HepG2 (cell line): ENCODE results near the gene RCE1. TPM values are rescaled to one million over a fixed set of nuclear protein-coding genes. Genes with fewer than 3 reads are reported as not detected.
A peak's percentile ranks its signal among the peaks of the same experiment; 100 is the strongest.

Source experiments
- ATAC-seq: fragments of 200-7000 bp; cut with Tn5 transposase; 3 replicates; pipeline ENCODE4 v1.9.1; 2020; ENCODE audit warnings: mild to moderate bottlenecking, moderate library complexity
- BruUV-seq: library from RNA; stranded (reverse); fragments of 400-500 nt; replicated peaks from 2 replicates; lab custom pipeline; 2021; lab: Mats Ljungman, UMichigan
- CTCF ChIA-PET: fragments of 300-600 bp; formaldehyde crosslinking; extraction: SDS; loops from one replicate; lab custom pipeline; 2021; ENCODE audit warnings: low total read pairs, inconsistent platforms, low intra/inter-chr PET ratio; lab: Yijun Ruan, JAX
- POLR2A ChIA-PET: fragments of 350-600 bp; sonication (Branson Sonifier 250); formaldehyde crosslinking; loops from one replicate; lab custom pipeline; 2020; ENCODE audit warnings: antibody characterized with exemption, inconsistent platforms; lab: Yijun Ruan, JAX
- DNase-seq: peaks from one replicate; pipeline ENCODE4 v3.0.0-alpha.2; 2015; ENCODE audit warnings: low spot score
- FAIRE-seq: peaks from 3 replicates; lab custom pipeline; 2011; peaks lifted over from hg19 to GRCh38; lab: Jason Lieb, UNC
- H2AFZ ChIP-seq: one replicate; pipeline ENCODE4 v1.6.1; 2011; ENCODE audit warnings: low read length, inconsistent platforms
- H3K27ac ChIP-seq: fragments of 300-600 bp; 3 replicates; pipeline ENCODE4 v1.8.0; 2011; ENCODE audit warnings: mixed run types, mild to moderate bottlenecking, mixed read lengths, low read length, inconsistent platforms; ENCODE audit not compliant: insufficient read depth; ENCODE audit errors: extremely low read length
- H3K27me3 ChIP-seq, 2 experiments: fragments of 200-600 bp in 1 of 2; 2 replicates in 1 of 2; 3 replicates in 1 of 2; pipeline versions ENCODE4 v1.6.0 to v1.8.0; 2011; ENCODE audit warnings: low read length in 2 of 2, mild to moderate bottlenecking in 2 of 2, moderate library complexity in 2 of 2, inconsistent platforms in 1 of 2; ENCODE audit not compliant: insufficient read depth in 2 of 2, control insufficient read depth in 1 of 2
- H3K36me3 ChIP-seq, 2 experiments: fragments of 200-600 bp in 1 of 2; replicated peaks in 1 of 2; 2 replicates in 1 of 2; 3 replicates in 1 of 2; pipeline versions ENCODE4 v1.5.1 to v1.8.0; 2011; ENCODE audit warnings: low read length in 2 of 2, inconsistent platforms in 1 of 2; ENCODE audit not compliant: insufficient read depth in 2 of 2, control insufficient read depth in 1 of 2
- H3K4me1 ChIP-seq: 2 replicates; pipeline ENCODE4 v1.5.1; 2012; ENCODE audit warnings: low read length, inconsistent platforms; ENCODE audit not compliant: insufficient read depth
- H3K4me2 ChIP-seq: 2 replicates; pipeline ENCODE4 v1.6.0; 2011; ENCODE audit warnings: low read depth, low read length, inconsistent platforms
- H3K4me3 ChIP-seq, 3 experiments: fragments of 200-600 bp in 1 of 3; sonication (generic), shearing (Covaris generic) in 1 of 3; replicated peaks in 1 of 3; 2 replicates each; pipeline ENCODE4 v1.5.1; 2011 to 2016; ENCODE audit warnings: low read length in 3 of 3, inconsistent platforms in 2 of 3, low read depth in 2 of 3, mild to moderate bottlenecking in 2 of 3, control low read depth in 1 of 3, mixed read lengths in 1 of 3; ENCODE audit not compliant: insufficient read depth in 1 of 3
- H3K79me2 ChIP-seq: one replicate; pipeline ENCODE4 v1.6.1; 2011; ENCODE audit warnings: low read length, inconsistent platforms; ENCODE audit not compliant: insufficient read depth
- H3K9ac ChIP-seq: 2 replicates; pipeline ENCODE4 v1.6.0; 2011; ENCODE audit warnings: mild to moderate bottlenecking, low read depth, low read length, inconsistent platforms; ENCODE audit not compliant: insufficient read depth
- H3K9me3 ChIP-seq: 2 replicates; pipeline ENCODE4 v1.5.1; 2012; ENCODE audit warnings: mild to moderate bottlenecking, low read length
- H4K20me1 ChIP-seq: 2 replicates; pipeline ENCODE4 v1.6.0; 2011; ENCODE audit warnings: inconsistent platforms, mild to moderate bottlenecking, low read length, moderate library complexity; ENCODE audit not compliant: insufficient read depth
- AGO2 ChIP-seq: fragments of 200-400 bp; formaldehyde crosslinking; optimal IDR thresholded peaks from 2 replicates; pipeline ENCODE3; 2017; ENCODE audit warnings: mild to moderate bottlenecking, low read depth, low read length, moderate library complexity
- ARNT ChIP-seq: fragments of 450-650 bp; IDR thresholded peaks from 2 replicates; pipeline ENCODE4 v1.6.1; 2017
- ATAD3A ChIP-seq: sonication (generic); formaldehyde crosslinking; IDR thresholded peaks from 2 replicates; pipeline ENCODE4 v1.4.0; 2020; ENCODE audit warnings: missing genetic modification reagents
- ETV5 ChIP-seq: IDR thresholded peaks from 2 replicates; pipeline ENCODE4 v1.6.1; 2018; ENCODE audit warnings: missing biosample characterization, missing genetic modification reagents, inconsistent platforms, borderline replicate concordance
- JUND ChIP-seq: sonication (generic); formaldehyde crosslinking; IDR thresholded peaks from 2 replicates; pipeline ENCODE4 v1.8.0; 2022; ENCODE audit warnings: mild to moderate bottlenecking, missing genetic modification reagents
- MXI1 ChIP-seq: IDR thresholded peaks from 3 replicates; pipeline ENCODE4 v1.6.1; 2012; ENCODE audit warnings: low read depth, low read length, inconsistent platforms, borderline replicate concordance
- POLR2AphosphoS5 ChIP-seq: IDR thresholded peaks from 2 replicates; pipeline ENCODE4 v1.6.1; 2012; ENCODE audit warnings: low read depth, low read length
- SIX1 ChIP-seq: sonication (generic); formaldehyde crosslinking; IDR thresholded peaks from 2 replicates; pipeline ENCODE4 v1.4.0; 2020; ENCODE audit warnings: missing genetic modification reagents, borderline replicate concordance
- SP5 ChIP-seq: IDR thresholded peaks from 2 replicates; pipeline ENCODE4 v1.6.1; 2016; ENCODE audit warnings: low read depth, borderline replicate concordance
- TCF7L2 ChIP-seq: IDR thresholded peaks from 2 replicates; pipeline ENCODE4 v1.6.1; 2011; ENCODE audit warnings: mild to moderate bottlenecking, low read depth, low read length, moderate library complexity
- ZBTB2 ChIP-seq: sonication (generic); formaldehyde crosslinking; IDR thresholded peaks from 2 replicates; pipeline ENCODE4 v1.8.0; 2022; ENCODE audit warnings: low read depth, missing genetic modification reagents
- ZNF34 ChIP-seq: sonication (generic); formaldehyde crosslinking; IDR thresholded peaks from 2 replicates; pipeline ENCODE4 v1.4.0; 2020; ENCODE audit warnings: mild to moderate bottlenecking, missing genetic modification reagents, borderline replicate concordance
- ZNF598 ChIP-seq: sonication (generic); formaldehyde crosslinking; IDR thresholded peaks from 2 replicates; pipeline ENCODE4 v1.5.1; 2020; ENCODE audit warnings: mild to moderate bottlenecking, missing genetic modification reagents, borderline replicate concordance
- whole genome bisulfite sequencing: methylation state at CpG from one replicate; pipeline ENCODE4 v1.1.6; 2017; ENCODE audit warnings: low lambda C conversion rate; 5-methylcytosine and 5-hydroxymethylcytosine counted together
- in situ Hi-C: cut with HindIII; loops from 2 replicates; pipeline ENCODE4 v1.10.0; 2017; ENCODE audit warnings: low pct_unique_long_range_greater_than_20kb; ENCODE audit not compliant: extremely low pct_ligation_motif_present
- intact Hi-C: fragments of 100-400 bp; cut with micrococcal nuclease; formaldehyde crosslinking; loops from one replicate; pipeline ENCODE4 v1.10.0; 2022; ENCODE audit not compliant: unreplicated experiment
- polyA plus RNA-seq, 8 experiments: library from polyadenylated mRNA; depleted of rRNA in 3 of 8; stranded (reverse) in 7 of 8; unstranded in 1 of 8; fragments of >200 nt; fragmentation: Illumina TruSeq in 4 of 8; extraction: Trizol in 4 of 8; gene quantifications; 2 replicates each; pipeline versions ENCODE4 v1.2.1 to v1.2.3, GENCODE V29; 2011 to 2016; ENCODE audit warnings: low read depth in 4 of 8, missing spikeins in 1 of 8, mixed read lengths in 1 of 8; ENCODE audit not compliant: insufficient read depth in 1 of 8
- total RNA-seq, 5 experiments: library from RNA; depleted of rRNA; stranded (reverse); fragments of >200 nt; fragmentation: Illumina TruSeq; extraction: Trizol; gene quantifications; 2 replicates each; pipeline ENCODE4 v1.2.3, GENCODE V29; 2016; ENCODE audit warnings: low read depth in 1 of 5
- TF ChIP-seq, protein P1 (sequence below): sonication (generic); formaldehyde crosslinking; IDR thresholded peaks from 2 replicates; pipeline ENCODE4 v1.5.0; 2020; ENCODE audit warnings: missing genetic modification reagents

The RCE1 gene
- total and polyA plus RNA-seq, 2 of the 13 experiments (the other 11 are each of a cell fraction or from before 2014, with no cell fraction given) = 22.2 to 22.4 TPM

- ChIA-PET POLR2A (no interaction called here), CTCF (no interaction called here)
- BruUV-seq = no TSS peak
- Histone ChIP-seq H3K4me1 (peaks cover 9% of the 10 kb centered on the region), H2AFZ (no peak overlapping the region), H3K79me2 (no peaks in the 10 kb centered on the region), H3K4me3 (no peak overlapping the region), H3K36me3 (peaks cover 27 to 53% of the 10 kb centered on the region in 2 experiments; a peak in 4 of 5 replicates), H3K4me2 (no peak overlapping the region), H3K9ac (no peak overlapping the region), H3K27me3 (no peaks in the 10 kb centered on the region), H3K9me3 (no peaks in the 10 kb centered on the region), H3K27ac (no peak overlapping the region), H4K20me1 (peaks cover 5% of the 10 kb centered on the region)
- ATAC-seq (no peak), FAIRE-seq (no peak), DNase-seq (no peak)
- 99% methylated on average over 16 of the region's 23 CpGs for WGBS
- TF ChIP-seq ARNT (no peak), AGO2 (peak; percentile 36), TCF7L2 (no peak), SIX1 (no peak)
- intact Hi-C loops (no loop called here), in situ Hi-C loops (no loop called here)
These were observed 21.9 kb downstream of the RCE1 start for GRCh38 chr11:66864924-66865697.

GRCh38 chr11:66866007-66866406 lies 22.8 kb downstream of the RCE1 start:
- no peak overlapping the region for H3K4me3 ChIP-seq
- 95% methylated on average over 14 of the region's 23 CpGs for WGBS
- peaks cover 9% of the 10 kb centered on the region for H3K4me1 ChIP-seq
- H3K27me3 ChIP-seq = no peaks in the 10 kb centered on the region
- DNase-seq (no peak), FAIRE-seq (no peak), ATAC-seq (no peak)
- no peak overlapping the region for H3K4me2 ChIP-seq
- H3K9me3 ChIP-seq = no peaks in the 10 kb centered on the region
- TF ChIP-seq, protein P1, sequence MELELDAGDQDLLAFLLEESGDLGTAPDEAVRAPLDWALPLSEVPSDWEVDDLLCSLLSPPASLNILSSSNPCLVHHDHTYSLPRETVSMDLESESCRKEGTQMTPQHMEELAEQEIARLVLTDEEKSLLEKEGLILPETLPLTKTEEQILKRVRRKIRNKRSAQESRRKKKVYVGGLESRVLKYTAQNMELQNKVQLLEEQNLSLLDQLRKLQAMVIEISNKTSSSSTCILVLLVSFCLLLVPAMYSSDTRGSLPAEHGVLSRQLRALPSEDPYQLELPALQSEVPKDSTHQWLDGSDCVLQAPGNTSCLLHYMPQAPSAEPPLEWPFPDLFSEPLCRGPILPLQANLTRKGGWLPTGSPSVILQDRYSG (CRISPR knock-in tag) = no peak
- no peak for TF ChIP-seq JUND (CRISPR knock-in tag)
- no peak for TF ChIP-seq SP5 (CRISPR knock-in tag)
- TF ChIP-seq POLR2AphosphoS5 = no peak
- TF ChIP-seq ZBTB2 = no peak
- TF ChIP-seq ZNF598 (CRISPR knock-in tag) = no peak
- TF ChIP-seq ZNF34 (CRISPR knock-in tag) = no peak
- TF ChIP-seq MXI1 = no peak
- TF ChIP-seq ATAD3A = no peak
- TF ChIP-seq ETV5 = no peak
- CTCF ChIA-PET = no interaction called here
- H2AFZ ChIP-seq = no peak overlapping the region
- no peaks in the 10 kb centered on the region for H3K79me2 ChIP-seq
- no TSS peak for BruUV-seq
- H4K20me1 ChIP-seq = peaks cover 5% of the 10 kb centered on the region
- intact Hi-C loops (no loop called here), in situ Hi-C loops (no loop called here)
- no peak overlapping the region for H3K9ac ChIP-seq
- POLR2A ChIA-PET = no interaction called here
- no peak overlapping the region for H3K27ac ChIP-seq
- peaks cover 30 to 61% of the 10 kb centered on the region in 2 experiments; a peak in 4 of 5 replicates for H3K36me3 ChIP-seq
